ENCODE results near the gene MYH7.

The MYH7 gene

GRCh38 chr14:23470947-23471346 is 35.5 kb upstream of the MYH7 start:
- no peak overlapping the region for H3K4me3 ChIP-seq (replicated peaks; ENCODE audit: low read depth, low read length)
- TF ChIP-seq CTCF (IDR thresholded peaks at IDR 0.05; ENCODE audit: low read length, missing control alignments) = no peak
- DNase-seq (ENCODE audit: low read depth) = no peak

- no peak for TF ChIP-seq CTCF (IDR thresholded peaks at IDR 0.05; ENCODE audit: low read length, missing control alignments)
- H3K4me3 ChIP-seq (replicated peaks; ENCODE audit: low read depth, low read length) = peak overlapping the region; percentile 87
- DNase-seq (ENCODE audit: low read depth) = no peak
Observed at GRCh38 chr14:23469906-23470403, 34.5 kb upstream of the MYH7 start.

GRCh38 chr14:23469127-23469905 is 33.9 kb upstream of the MYH7 start, which contains the start of gene NGDN:
Gene NGDN (plus strand): TSS chr14:23469703. CDS start chr14:23469716, 13 bp downstream.
- peak within 1 kb of the TSS; percentile 87 for H3K4me3 ChIP-seq (replicated peaks; ENCODE audit: low read depth, low read length)
- DNase-seq (ENCODE audit: low read depth) = peak; percentile 100
- peak; percentile 71 for TF ChIP-seq CTCF (IDR thresholded peaks at IDR 0.05; ENCODE audit: low read length, missing control alignments)

- peak overlapping the region; percentile 87 for H3K4me3 ChIP-seq (replicated peaks; ENCODE audit: low read depth, low read length)
- DNase-seq (ENCODE audit: low read depth) = no peak
- TF ChIP-seq CTCF (IDR thresholded peaks at IDR 0.05; ENCODE audit: low read length, missing control alignments) = no peak
Observed at GRCh38 chr14:23468704-23469126, 33.3 kb upstream of the MYH7 start.

GRCh38 chr14:23465261-23465660 is 29.8 kb upstream of the MYH7 start:
- no peak for TF ChIP-seq CTCF (IDR thresholded peaks at IDR 0.05; ENCODE audit: low read length, missing control alignments)
- H3K4me3 ChIP-seq (replicated peaks; ENCODE audit: low read depth, low read length) = no peak overlapping the region
- DNase-seq (ENCODE audit: low read depth) = no peak

- TF ChIP-seq CTCF (IDR thresholded peaks at IDR 0.05; ENCODE audit: low read length, missing control alignments) = no peak
- DNase-seq (ENCODE audit: low read depth) = no peak
- no peak overlapping the region for H3K4me3 ChIP-seq (replicated peaks; ENCODE audit: low read depth, low read length)
Observed at GRCh38 chr14:23464700-23465099, 29.2 kb upstream of the MYH7 start.
